ENCODE measurements around the gene KLHL5. TPM values are rescaled to one million over a fixed set of nuclear protein-coding genes. Genes with fewer than 3 reads are reported as not detected.

Gene KLHL5
- total RNA-seq, 1 donor from 2014 or later: 65.9 TPM

GRCh38 chr4:39104255-39104654, 42.2 kb downstream of the KLHL5 start:
- H4K20me1 ChIP-seq (ENCODE audit: low read depth): no peaks in the 10 kb centered on the region
- no peak overlapping the region for H3K4me2 ChIP-seq
- H3K9ac ChIP-seq: no peak overlapping the region
- peaks cover 19% of the 10 kb centered on the region for H3K36me3 Mint-ChIP-seq
- H3K4me3 ChIP-seq: no peak overlapping the region
- H3K79me2 ChIP-seq (ENCODE audit: low read depth): no peaks in the 10 kb centered on the region
- no peaks in the 10 kb centered on the region for H3K27me3 ChIP-seq
- peaks cover 7% of the 10 kb centered on the region for H3K36me3 ChIP-seq
- H3K9me3 ChIP-seq (ENCODE audit: low read depth): no peaks in the 10 kb centered on the region
- no peaks in the 10 kb centered on the region for H3K9me3 Mint-ChIP-seq
- H3K27ac ChIP-seq: no peak overlapping the region
- no peak for DNase-seq (ENCODE audit: low spot score)
- H3K4me1 Mint-ChIP-seq: no peaks in the 10 kb centered on the region
- H3K4me3 Mint-ChIP-seq: no peak overlapping the region
- TF ChIP-seq CTCF (IDR thresholded peaks at IDR 0.05) (no peak), EZH2 (IDR thresholded peaks at IDR 0.05) (no peak), EZH2phosphoT487 (IDR thresholded peaks at IDR 0.05) (no peak)
- peaks cover 2% of the 10 kb centered on the region for H3K27me3 Mint-ChIP-seq (ENCODE audit: insufficient read depth, low read depth)
- H3K27ac Mint-ChIP-seq: no peak overlapping the region
- no peak overlapping the region for H2AFZ ChIP-seq (replicated peaks)
- no peaks in the 10 kb centered on the region for H3K4me1 ChIP-seq
- H3F3A ChIP-seq (ENCODE audit: low read depth): no peaks in the 10 kb centered on the region

GRCh38 chr4:39106011-39106410, 44.0 kb downstream of the KLHL5 start:
- Histone ChIP-seq H4K20me1 (ENCODE audit: low read depth) (no peaks in the 10 kb centered on the region), H2AFZ (replicated peaks) (no peak overlapping the region), H3K9ac (no peak overlapping the region), H3K9me3 (ENCODE audit: low read depth) (no peaks in the 10 kb centered on the region), H3K27ac (no peak overlapping the region), H3K79me2 (ENCODE audit: low read depth) (no peaks in the 10 kb centered on the region), H3K27me3 (no peaks in the 10 kb centered on the region), H3K36me3 (peaks cover 12% of the 10 kb centered on the region), H3K4me3 (no peak overlapping the region), H3F3A (ENCODE audit: low read depth) (no peaks in the 10 kb centered on the region), H3K4me2 (no peak overlapping the region), H3K4me1 (no peaks in the 10 kb centered on the region)
- no peak for TF ChIP-seq EZH2 (IDR thresholded peaks at IDR 0.05)
- TF ChIP-seq EZH2phosphoT487 (IDR thresholded peaks at IDR 0.05): no peak
- no peak for TF ChIP-seq CTCF (IDR thresholded peaks at IDR 0.05)
- no peaks in the 10 kb centered on the region for H3K4me1 Mint-ChIP-seq
- H3K4me3 Mint-ChIP-seq: no peak overlapping the region
- no peak for DNase-seq (ENCODE audit: low spot score)
- no peak overlapping the region for H3K27ac Mint-ChIP-seq
- H3K27me3 Mint-ChIP-seq (ENCODE audit: insufficient read depth, low read depth): peaks cover 2% of the 10 kb centered on the region
- H3K36me3 Mint-ChIP-seq: peaks cover 19% of the 10 kb centered on the region
- H3K9me3 Mint-ChIP-seq: no peaks in the 10 kb centered on the region

GRCh38 chr4:39114436-39114835, 52.4 kb downstream of the KLHL5 start:
- H3K27ac Mint-ChIP-seq: no peak overlapping the region
- H3K27me3 Mint-ChIP-seq (ENCODE audit: insufficient read depth, low read depth): no peaks in the 10 kb centered on the region
- Histone ChIP-seq H3K27me3 (no peaks in the 10 kb centered on the region), H2AFZ (replicated peaks) (no peak overlapping the region), H3F3A (ENCODE audit: low read depth) (no peaks in the 10 kb centered on the region), H3K79me2 (ENCODE audit: low read depth) (no peaks in the 10 kb centered on the region), H3K4me1 (no peaks in the 10 kb centered on the region), H3K4me3 (no peak overlapping the region), H3K36me3 (peaks cover 9% of the 10 kb centered on the region), H4K20me1 (ENCODE audit: low read depth) (no peaks in the 10 kb centered on the region), H3K27ac (no peak overlapping the region), H3K9me3 (ENCODE audit: low read depth) (no peaks in the 10 kb centered on the region), H3K9ac (no peak overlapping the region), H3K4me2 (no peak overlapping the region)
- TF ChIP-seq CTCF (IDR thresholded peaks at IDR 0.05) (no peak), EZH2phosphoT487 (IDR thresholded peaks at IDR 0.05) (no peak), EZH2 (IDR thresholded peaks at IDR 0.05) (no peak)
- no peaks in the 10 kb centered on the region for H3K9me3 Mint-ChIP-seq
- DNase-seq (ENCODE audit: low spot score): no peak
- H3K36me3 Mint-ChIP-seq: peaks cover 35% of the 10 kb centered on the region
- H3K4me3 Mint-ChIP-seq: no peak overlapping the region
- no peaks in the 10 kb centered on the region for H3K4me1 Mint-ChIP-seq

Measured in neural progenitor cell (in vitro differentiated cells).